GM19193 (cell line): ENCODE data around the gene SASH1.

Source experiments
- POLR2A ChIP-seq: IDR thresholded peaks from 4 replicates; pipeline ENCODE4 v1.6.1; 2011; ENCODE audit not compliant: insufficient read depth, insufficient read length; ENCODE audit errors: extremely low read depth

SASH1 gene

GRCh38 chr6:148464319-148465010 is 121.8 kb downstream of the SASH1 start:
- no peak for TF ChIP-seq POLR2A

GRCh38 chr6:148465011-148465335 is 122.3 kb downstream of the SASH1 start:
- TF ChIP-seq POLR2A = no peak

- no peak for TF ChIP-seq POLR2A
Observed at GRCh38 chr6:148465670-148466069, 123.0 kb downstream of the SASH1 start.

- TF ChIP-seq POLR2A = no peak
Observed at GRCh38 chr6:148466158-148466557, 123.5 kb downstream of the SASH1 start.

GRCh38 chr6:148467926-148468325 is 125.3 kb downstream of the SASH1 start:
- no peak for TF ChIP-seq POLR2A

GRCh38 chr6:148470156-148470555 is 127.5 kb downstream of the SASH1 start:
- no peak for TF ChIP-seq POLR2A

- TF ChIP-seq POLR2A = no peak
Observed at GRCh38 chr6:148470606-148471465, 128.2 kb downstream of the SASH1 start.

- no peak for TF ChIP-seq POLR2A
Observed at GRCh38 chr6:148471624-148472159, 129.1 kb downstream of the SASH1 start.

GRCh38 chr6:148472171-148473105 is 129.8 kb downstream of the SASH1 start:
- TF ChIP-seq POLR2A = no peak

- no peak for TF ChIP-seq POLR2A
Observed at GRCh38 chr6:148479497-148479896, 136.9 kb downstream of the SASH1 start.

GRCh38 chr6:148487461-148487860 is 144.8 kb downstream of the SASH1 start:
- no peak for TF ChIP-seq POLR2A

GRCh38 chr6:148491638-148492251 is 149.1 kb downstream of the SASH1 start:
- TF ChIP-seq POLR2A = no peak

- TF ChIP-seq POLR2A = no peak
Observed at GRCh38 chr6:148492654-148493290, 150.1 kb downstream of the SASH1 start.

- TF ChIP-seq POLR2A = no peak
Observed at GRCh38 chr6:148493424-148493823, 150.8 kb downstream of the SASH1 start.

- no peak for TF ChIP-seq POLR2A
Observed at GRCh38 chr6:148494226-148494625, 151.6 kb downstream of the SASH1 start.

- TF ChIP-seq POLR2A = no peak
Observed at GRCh38 chr6:148495029-148495428, 152.4 kb downstream of the SASH1 start.
